HL-60/S4 treated with retinoic acid at 250 ng/mL for 4 days and 3 days (cell line): ENCODE results near the gene SUCO.

Experiments
- in situ Hi-C: fragments of 300-500 bp; cut with MboI; formaldehyde crosslinking; loops from 2 replicates; pipeline ENCODE4 v1.7.0; 2022; ENCODE audit warnings: low sequenced_read_pairs

Gene SUCO

DNA sequence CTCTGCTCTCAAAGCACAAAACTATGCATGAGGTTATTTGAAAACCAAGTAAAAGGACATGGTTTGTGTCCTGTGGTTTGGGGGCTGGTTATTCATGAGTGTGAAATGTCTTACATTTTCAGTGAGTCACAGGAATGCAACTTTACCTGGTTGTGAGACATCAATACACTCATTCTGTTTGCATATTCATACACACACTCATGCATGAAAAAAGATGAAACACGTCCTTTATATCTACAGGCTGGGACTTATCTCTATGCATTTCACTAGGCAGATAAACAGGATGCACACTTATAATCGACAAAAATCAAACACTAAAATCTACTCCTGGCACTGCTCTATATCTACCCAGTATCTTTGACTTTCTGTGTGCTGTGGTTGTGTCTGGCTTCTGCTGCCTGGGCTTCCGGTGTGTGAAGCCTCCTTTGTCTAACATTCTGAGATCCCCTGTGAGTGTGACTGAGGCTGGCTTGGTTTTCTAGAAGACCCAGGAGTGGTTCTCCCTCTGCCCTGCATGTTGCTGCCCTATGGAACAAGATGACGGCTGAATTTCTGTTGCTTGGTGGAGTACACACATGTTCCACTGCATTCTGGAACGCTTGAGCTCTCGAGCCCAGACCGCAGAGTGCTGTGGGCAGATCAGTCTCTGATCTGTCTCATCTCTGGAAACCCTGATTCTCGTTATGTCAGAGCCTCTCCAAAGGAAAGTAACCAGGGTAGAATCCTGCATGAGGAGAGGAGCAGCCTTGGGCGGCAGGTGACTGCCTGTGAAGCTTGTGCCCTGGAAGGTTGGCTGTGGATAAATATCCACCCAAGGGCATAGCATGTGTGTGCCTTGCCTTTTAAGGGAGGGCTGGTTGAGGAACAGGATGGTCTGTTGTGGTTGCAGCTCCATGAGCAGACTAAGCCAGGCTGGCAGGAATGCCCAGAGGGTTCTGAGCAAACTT lies 106.2 kb downstream of the SUCO start:
- in situ Hi-C loops = no loop called here

DNA sequence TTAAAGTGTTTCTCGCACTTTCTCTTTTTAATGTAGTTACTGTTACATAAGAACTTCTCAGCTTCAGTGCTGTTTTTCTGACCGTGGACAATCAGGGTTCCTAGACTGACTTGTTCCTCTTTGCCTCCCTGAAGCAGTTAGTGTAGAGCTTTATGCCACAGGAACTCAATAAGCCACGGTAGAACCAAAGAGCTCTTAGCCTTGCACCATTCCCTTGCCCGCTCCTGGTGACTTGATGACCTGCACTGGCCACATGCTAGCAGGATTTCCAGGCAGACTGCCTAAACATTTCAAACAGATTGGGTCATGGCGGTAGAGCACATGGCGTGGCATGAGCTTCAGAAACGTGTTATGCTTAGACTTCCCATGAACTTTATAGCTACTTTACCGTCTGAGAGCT lies 107.2 kb downstream of the SUCO start:
- in situ Hi-C loops = no loop called here

DNA sequence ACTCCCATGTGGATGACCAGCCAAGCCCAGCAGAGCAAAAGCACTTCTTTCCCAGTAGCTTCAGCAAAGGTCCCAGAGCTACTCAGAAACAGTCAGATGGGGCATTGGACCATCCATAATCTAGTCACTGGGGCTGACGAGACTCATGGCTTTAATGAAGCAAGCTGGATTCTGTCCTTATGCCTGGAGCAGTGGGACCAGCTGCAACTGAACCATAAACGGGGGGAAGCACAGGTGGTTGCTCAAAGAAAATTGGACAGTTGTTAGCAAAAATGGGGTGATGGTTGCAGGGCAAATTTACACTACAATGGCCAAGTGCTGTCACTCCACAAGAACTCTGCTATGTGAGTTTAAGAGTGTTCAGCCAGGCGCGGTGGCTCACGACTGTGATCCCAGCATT lies 108.5 kb downstream of the SUCO start:
- in situ Hi-C loops = no loop called here

DNA sequence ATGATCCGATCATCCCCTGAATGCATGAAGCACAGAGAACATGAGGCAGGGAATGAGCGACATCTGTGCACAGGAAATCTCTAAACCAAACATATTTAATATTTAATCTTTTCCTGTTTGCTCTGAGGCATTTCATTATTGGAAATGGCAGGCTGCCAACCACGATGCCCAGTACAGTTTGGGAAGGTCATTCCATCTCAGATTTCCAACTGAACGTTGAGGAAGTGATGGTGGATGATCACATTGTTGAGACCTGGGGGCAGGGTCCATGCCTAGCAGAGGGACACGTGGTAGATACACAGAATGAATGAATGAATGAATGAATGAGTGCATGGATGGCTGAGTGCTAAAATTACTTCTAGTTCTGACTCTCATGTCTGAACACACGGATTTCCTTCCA lies 110.0 kb downstream of the SUCO start:
- in situ Hi-C loops = no loop called here

DNA sequence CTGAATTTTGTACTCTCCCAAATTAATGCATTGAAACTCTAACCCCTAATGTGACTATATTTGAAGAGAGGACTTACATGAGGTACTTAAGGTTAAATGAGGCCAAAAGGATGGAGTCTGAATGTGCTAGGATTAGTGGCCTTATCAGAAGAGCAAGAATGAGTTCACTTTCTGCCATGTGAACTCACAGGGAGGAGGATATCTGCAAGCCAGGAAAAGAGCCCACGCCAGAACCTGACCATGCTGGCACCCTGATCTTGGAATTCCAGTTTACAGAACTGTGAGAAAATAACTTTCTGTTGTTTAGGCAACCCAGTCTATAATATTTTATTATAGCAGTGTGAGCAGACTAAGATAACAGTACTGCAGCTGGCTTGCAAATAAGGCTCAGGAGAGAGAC lies 113.7 kb downstream of the SUCO start:
- in situ Hi-C loops = no loop called here

DNA sequence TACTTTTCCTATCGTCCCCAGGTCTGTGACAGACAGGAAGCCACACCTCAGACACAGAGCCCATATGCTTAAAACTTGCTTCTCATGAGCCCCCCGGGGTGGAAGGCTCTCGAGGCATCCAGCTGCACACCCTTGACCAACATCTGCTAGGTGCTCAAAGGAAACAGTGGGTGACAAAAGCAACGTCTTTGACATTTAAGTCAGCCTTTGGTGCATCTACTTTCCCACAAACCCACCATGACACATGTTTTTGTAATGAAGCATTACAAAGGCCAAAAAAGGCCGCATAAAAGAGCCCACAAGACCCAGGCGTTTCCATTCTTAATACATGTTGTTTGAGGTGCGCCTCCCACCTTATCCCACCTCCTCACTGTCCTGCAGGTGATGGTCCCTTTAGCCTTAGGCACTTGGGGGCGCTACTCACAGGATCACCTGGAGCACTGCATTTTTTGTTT lies 114.2 kb downstream of the SUCO start:
- in situ Hi-C loops = no loop called here

DNA sequence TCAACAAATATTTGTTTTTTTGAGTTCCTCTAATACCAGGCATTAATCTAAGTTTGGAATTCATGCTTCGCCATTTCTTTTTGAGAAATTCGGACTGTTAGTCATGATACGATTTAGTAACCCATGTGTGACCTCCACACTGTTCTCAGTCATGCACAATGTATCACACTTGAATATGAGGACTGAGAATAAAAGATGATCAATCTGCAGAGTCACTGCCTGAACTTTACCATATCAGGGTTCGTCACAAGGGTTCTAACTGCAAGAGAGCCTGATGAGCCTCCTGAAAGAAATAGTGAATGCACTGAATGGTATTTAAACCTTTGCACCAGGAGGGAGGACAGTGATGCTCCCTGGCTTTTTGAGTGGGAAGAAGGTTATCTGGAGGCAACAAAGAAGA lies 115.0 kb downstream of the SUCO start:
- in situ Hi-C loops = no loop called here

DNA sequence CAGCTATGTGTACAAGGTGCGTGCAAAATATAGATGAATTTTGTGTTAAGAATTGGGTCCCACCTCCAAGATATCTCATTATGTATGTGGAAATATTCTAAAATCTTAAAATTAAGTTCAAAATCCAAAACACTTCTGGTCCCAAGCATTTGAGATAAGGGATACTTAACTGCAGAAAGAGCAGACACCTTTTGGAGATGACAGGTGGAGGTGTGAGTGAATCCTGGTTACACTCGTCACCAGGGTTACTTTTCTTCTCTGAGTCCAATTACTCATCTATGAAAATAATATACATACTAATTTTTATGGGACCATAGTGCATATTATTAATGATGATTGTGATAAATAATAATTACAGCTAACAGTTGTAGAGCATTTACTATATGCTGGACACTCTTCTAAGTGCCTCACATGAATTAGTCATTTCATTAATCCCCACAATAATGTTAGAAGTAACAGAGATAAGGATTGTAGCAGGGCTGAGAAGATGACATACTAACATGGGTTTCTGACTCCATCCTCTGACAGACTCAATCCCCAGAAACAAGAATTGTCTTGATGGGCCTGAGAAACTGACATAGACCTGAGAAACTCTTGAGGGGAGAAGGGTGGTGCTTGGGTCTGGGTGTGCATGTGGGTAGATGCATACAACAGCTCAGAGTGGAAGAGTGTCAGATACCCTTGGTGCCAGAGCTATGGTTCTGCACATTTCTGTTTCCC lies 117.7 kb downstream of the SUCO start:
- in situ Hi-C loops = no loop called here

DNA sequence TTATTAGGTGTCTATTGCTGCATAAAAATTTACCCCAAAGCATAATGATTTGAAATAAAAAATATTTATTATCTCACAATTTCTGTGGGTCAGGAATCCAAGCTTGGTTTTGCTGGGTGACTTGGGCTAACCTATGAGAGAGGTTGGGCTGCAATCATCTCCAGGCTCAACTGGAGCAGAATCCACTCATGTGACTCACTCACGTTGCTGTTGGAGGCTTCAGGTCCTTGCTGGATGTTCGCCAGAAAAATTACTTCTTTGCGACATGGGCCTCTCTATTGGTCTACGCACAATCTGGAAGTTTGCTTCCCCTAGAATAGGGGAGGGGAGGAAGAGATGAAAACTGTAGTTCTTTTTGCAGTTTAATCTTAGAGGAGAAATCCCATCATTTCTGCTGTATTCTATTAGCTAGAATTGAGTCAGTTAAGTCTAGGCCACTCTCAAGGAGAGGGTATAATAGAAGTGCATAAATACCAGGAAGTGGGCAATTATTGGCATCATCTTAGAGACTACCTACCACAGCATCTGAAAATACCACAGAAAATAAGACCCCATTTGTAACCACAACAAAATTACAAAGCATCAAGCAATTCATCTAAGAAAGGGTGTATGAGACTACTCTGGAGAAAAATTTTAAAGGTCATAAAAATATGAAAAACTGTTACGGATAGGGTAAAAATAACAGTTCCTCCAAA lies 120.2 kb downstream of the SUCO start:
- in situ Hi-C loops = no loop called here

DNA sequence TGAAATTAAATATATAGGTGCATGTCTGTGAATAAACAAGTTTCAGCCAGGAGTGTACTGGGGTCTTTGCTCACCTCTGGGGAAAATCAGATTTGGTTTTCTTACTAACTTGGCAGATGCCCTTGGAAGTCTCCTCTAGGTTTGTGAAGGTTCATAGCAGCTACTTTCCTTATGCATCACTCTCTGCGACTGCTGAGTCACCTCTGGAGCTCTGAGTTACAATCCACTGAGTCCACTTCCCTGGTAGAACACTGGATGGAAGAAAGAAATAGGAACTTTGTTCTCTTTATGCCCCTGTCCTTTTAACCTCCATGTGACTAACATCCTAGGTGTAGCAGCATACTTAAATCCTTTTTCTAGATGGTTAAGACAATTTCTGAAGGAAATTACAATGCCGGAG lies 121.6 kb downstream of the SUCO start:
- in situ Hi-C loops = no loop called here

DNA sequence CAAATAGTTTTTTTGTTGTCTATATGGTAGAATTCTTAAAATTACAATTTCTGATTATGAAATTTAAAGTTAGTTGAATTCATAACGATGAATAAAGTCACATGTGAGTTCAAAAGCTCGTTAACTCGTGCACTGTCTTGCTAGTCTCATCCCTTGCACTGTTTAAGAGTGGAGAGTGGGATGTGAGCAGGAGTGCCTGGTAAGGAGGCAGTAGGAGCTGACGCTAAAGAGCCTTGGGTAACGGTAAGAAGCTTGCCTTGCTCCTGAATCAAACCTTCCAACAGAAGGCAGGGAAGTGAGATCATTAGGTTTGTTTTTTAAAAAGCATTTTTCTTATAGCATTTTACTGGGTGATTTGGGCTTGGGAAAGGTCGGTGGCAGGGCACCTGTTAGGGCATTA lies 123.6 kb downstream of the SUCO start:
- in situ Hi-C loops = no loop called here

DNA sequence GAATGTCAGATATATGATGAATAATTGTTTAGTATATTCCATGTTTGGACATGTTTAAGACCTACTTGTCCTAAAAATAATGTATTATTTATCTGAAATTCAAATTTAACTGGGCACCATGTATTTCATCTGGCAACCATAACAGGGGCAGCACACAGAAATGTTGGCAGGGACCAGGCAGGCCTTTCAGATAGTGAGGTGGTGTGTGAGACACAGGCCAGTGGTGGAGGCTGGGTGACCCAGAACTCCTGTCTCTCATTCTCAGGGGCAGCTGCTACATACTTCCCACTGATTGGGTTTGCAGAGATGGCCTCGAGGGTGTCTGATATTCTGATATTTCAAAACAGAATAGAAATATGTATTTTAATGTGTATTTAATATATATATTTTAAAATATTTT lies 124.6 kb downstream of the SUCO start:
- in situ Hi-C loops = no loop called here

DNA sequence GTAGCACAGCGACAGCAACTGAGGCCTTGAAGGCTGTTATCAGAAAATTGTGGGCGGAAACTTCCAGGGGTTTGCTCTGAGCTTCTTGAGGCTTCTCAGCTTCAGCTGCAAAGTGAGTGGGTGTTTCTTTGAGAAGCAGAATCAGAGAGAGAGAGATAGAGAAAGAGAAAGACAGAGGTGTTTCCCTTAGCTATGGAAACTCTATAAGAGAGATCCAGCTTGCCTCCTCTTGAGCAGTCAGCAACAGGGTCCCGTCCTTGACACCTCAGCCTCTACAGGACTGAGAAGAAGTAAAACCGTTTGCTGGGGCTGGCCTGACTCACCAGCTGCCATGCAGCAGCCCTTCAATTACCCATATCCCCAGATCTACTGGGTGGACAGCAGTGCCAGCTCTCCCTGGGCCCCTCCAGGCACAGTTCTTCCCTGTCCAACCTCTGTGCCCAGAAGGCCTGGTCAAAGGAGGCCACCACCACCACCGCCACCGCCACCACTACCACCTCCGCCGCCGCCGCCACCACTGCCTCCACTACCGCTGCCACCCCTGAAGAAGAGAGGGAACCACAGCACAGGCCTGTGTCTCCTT lies 126.0 kb downstream of the SUCO start, which contains the start of gene FASLG:
Gene FASLG, plus strand, starts transcription at position 233 of the 583 bp plus-strand sequence. Its CDS starts 99 bp downstream, at position 332.
- in situ Hi-C loops = no loop called here

DNA sequence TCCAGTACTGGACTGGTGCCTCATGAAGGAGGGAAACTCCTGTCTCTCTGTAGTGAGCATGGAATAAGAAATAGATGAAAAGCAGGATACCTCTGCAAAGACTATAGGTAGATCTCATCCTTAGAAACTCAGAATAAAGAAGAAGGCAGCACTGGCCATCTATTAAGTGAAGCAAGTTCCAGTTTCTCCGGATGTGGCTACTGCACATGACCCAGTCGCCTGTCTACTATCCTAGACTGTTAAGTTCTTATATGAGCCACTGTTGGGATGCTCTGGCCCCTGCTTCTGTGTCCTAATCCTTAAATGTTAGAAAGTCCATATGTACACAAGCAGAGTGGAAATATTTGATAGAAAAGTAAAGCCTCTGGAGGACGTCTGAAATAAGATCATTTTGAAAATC lies 128.2 kb downstream of the SUCO start:
- in situ Hi-C loops = no loop called here
